Keratinocyte (primary cell): ENCODE results near the gene HOXC5. TPM values are rescaled to one million over a fixed set of nuclear protein-coding genes. Genes with fewer than 3 reads are reported as not detected.
"Not testable (repeated sequence)": the region's sequence is repeated elsewhere in the genome, so short reads cannot be mapped to it uniquely, and the experiment has no call there.

Source experiments
- DNase-seq: peaks from one replicate; pipeline ENCODE4 v3.0.0-alpha.2; 2011; ENCODE audit warnings: low read depth, missing footprints, low spot score
- FAIRE-seq: peaks from 2 replicates; lab custom pipeline; 2011; peaks lifted over from hg19 to GRCh38; lab: Jason Lieb, UNC
- H2AFZ ChIP-seq: 2 replicates; pipeline ENCODE4 v1.6.0; 2012; ENCODE audit warnings: low read length, control low read depth, inconsistent platforms; ENCODE audit not compliant: control insufficient read depth
- H3K27ac ChIP-seq: 2 replicates; pipeline ENCODE4 v1.5.1; 2011; ENCODE audit warnings: low read length; ENCODE audit not compliant: control insufficient read depth, insufficient read depth
- H3K27me3 ChIP-seq: 3 replicates; pipeline ENCODE4 v1.6.0; 2011; ENCODE audit warnings: low read length; ENCODE audit not compliant: control insufficient read depth, insufficient read depth; ENCODE audit errors: extremely low read depth
- H3K36me3 ChIP-seq, 2 experiments: 2 replicates in 1 of 2; 3 replicates in 1 of 2; pipeline ENCODE4 v1.5.1; 2011; ENCODE audit warnings: low read length in 2 of 2, mild to moderate bottlenecking in 1 of 2; ENCODE audit not compliant: control insufficient read depth in 2 of 2, insufficient read depth in 2 of 2; ENCODE audit errors: extremely low read depth in 1 of 2
- H3K4me1 ChIP-seq: 3 replicates; pipeline ENCODE4 v1.5.1; 2011; ENCODE audit warnings: low read length; ENCODE audit not compliant: control insufficient read depth, insufficient read depth; ENCODE audit errors: extremely low read depth
- H3K4me2 ChIP-seq: 3 replicates; pipeline ENCODE4 v1.6.0; 2011; ENCODE audit warnings: low read depth, low read length; ENCODE audit not compliant: control insufficient read depth, insufficient read depth; ENCODE audit errors: extremely low read depth
- H3K4me3 ChIP-seq, 3 experiments: fragments of 200-600 bp in 1 of 3; sonication (generic) in 1 of 3; 2 replicates in 2 of 3; 3 replicates in 1 of 3; pipeline ENCODE4 v1.5.1; 2011 to 2016; ENCODE audit warnings: low read length in 3 of 3, mild to moderate bottlenecking in 3 of 3, control low read depth in 2 of 3, inconsistent platforms in 1 of 3, low read depth in 1 of 3, mixed read lengths in 1 of 3, mixed run types in 1 of 3, moderate library complexity in 1 of 3; ENCODE audit not compliant: control insufficient read depth in 2 of 3, insufficient read depth in 2 of 3; ENCODE audit errors: extremely low read depth in 1 of 3
- H3K79me2 ChIP-seq: 2 replicates; pipeline ENCODE4 v1.6.0; 2012; ENCODE audit warnings: low read length; ENCODE audit not compliant: control insufficient read depth, insufficient read depth
- H3K9ac ChIP-seq: 3 replicates; pipeline ENCODE4 v1.6.0; 2011; ENCODE audit warnings: low read length; ENCODE audit not compliant: control insufficient read depth, insufficient read depth; ENCODE audit errors: extremely low read depth
- H3K9me1 ChIP-seq: 3 replicates; pipeline ENCODE4 v1.6.0; 2011; ENCODE audit warnings: low read length; ENCODE audit not compliant: control insufficient read depth, insufficient read depth; ENCODE audit errors: extremely low read depth
- H3K9me3 ChIP-seq: 2 replicates; pipeline ENCODE4 v1.5.1; 2012; ENCODE audit warnings: low read depth, low read length; ENCODE audit not compliant: control insufficient read depth
- H4K20me1 ChIP-seq: 3 replicates; pipeline ENCODE4 v1.6.0; 2011; ENCODE audit warnings: low read length; ENCODE audit not compliant: control insufficient read depth, insufficient read depth; ENCODE audit errors: extremely low read depth
- CTCF ChIP-seq, 3 experiments: IDR thresholded peaks in 1 of 3; conservative IDR thresholded peaks in 1 of 3; optimal IDR thresholded peaks in 1 of 3; 2 replicates in 2 of 3; 3 replicates in 1 of 3; pipeline versions ENCODE3 to v1.5.1; 2011; ENCODE audit warnings: low read length in 3 of 3, mild to moderate bottlenecking in 3 of 3, moderate library complexity in 2 of 3, control low read depth in 1 of 3, inconsistent platforms in 1 of 3; ENCODE audit not compliant: insufficient read depth in 2 of 3; ENCODE audit errors: extremely low read depth in 1 of 3
- EZH2 ChIP-seq: IDR thresholded peaks from one replicate; pipeline ENCODE4 v1.6.1; 2012; ENCODE audit warnings: inconsistent platforms, mild to moderate bottlenecking, low read length, moderate library complexity
- dilution Hi-C: fragments of 300-500 bp; cut with MboI; formaldehyde crosslinking; loops from one replicate; pipeline ENCODE4 v1.7.0; 2020; ENCODE audit warnings: low sequenced_read_pairs; ENCODE audit not compliant: extremely low pct_ligation_motif_present
- polyA plus RNA-seq, 5 experiments: library from polyadenylated mRNA; depleted of rRNA in 3 of 5; stranded (reverse) in 3 of 5; stranded (forward) in 1 of 5; unstranded in 1 of 5; fragments of >200 nt; gene quantifications; 1 replicate in 1 of 5; 2 replicates in 3 of 5; 3 replicates in 1 of 5; pipeline versions ENCODE4 v1.2.1 to v1.2.3, GENCODE V29; 2011 to 2012; ENCODE audit warnings: missing spikeins in 2 of 5, low read depth in 1 of 5, low replicate concordance in 1 of 5

HOXC5 gene
- polyA plus RNA-seq, 1 donor (not counting 4 experiments of a cell fraction or from before 2014, with no cell fraction given), result 0.18 TPM

GRCh38 chr12:54075974-54076373, 43.1 kb downstream of the HOXC5 start:
- Histone ChIP-seq H3K9me1 (no peaks in the 10 kb centered on the region), H3K4me3 (no peak overlapping the region), H2AFZ (no peak overlapping the region), H3K27me3 (no peaks in the 10 kb centered on the region), H3K36me3 (no peaks in the 10 kb centered on the region), H3K9me3 (no peaks in the 10 kb centered on the region), H4K20me1 (no peaks in the 10 kb centered on the region), H3K27ac (no peak overlapping the region), H3K79me2 (no peaks in the 10 kb centered on the region), H3K9ac (no peak overlapping the region), H3K4me1 (no peaks in the 10 kb centered on the region), H3K4me2 (no peak overlapping the region)
- FAIRE-seq (no peak), DNase-seq (no peak)
- dilution Hi-C loops, result no loop called here
- no peak for TF ChIP-seq EZH2
- no peak for TF ChIP-seq CTCF (optimal IDR thresholded peaks at IDR 0.05 in 1 of 3, IDR thresholded peaks at IDR 0.05 in 1 of 3, conservative IDR thresholded peaks at IDR 0.05 in 1 of 3; ENCODE audit: extremely low read depth in 1 of 3, insufficient read depth in 2 of 3, low read length in 3 of 3)

- H3K27ac ChIP-seq, FAIRE-seq, H2AFZ ChIP-seq, H3K36me3 ChIP-seq, H3K4me2 ChIP-seq, DNase-seq, H3K4me3 ChIP-seq, H4K20me1 ChIP-seq, H3K9me1 ChIP-seq, H3K27me3 ChIP-seq, H3K4me1 ChIP-seq, H3K9me3 ChIP-seq, H3K79me2 ChIP-seq, H3K9ac ChIP-seq, dilution Hi-C loops: not testable (repeated sequence)
Measured at GRCh38 chr12:54077843-54078242, 45.0 kb downstream of the HOXC5 start.

- H3K4me1 ChIP-seq, H3K27ac ChIP-seq, H3K4me2 ChIP-seq, H3K9ac ChIP-seq, H3K79me2 ChIP-seq, FAIRE-seq, H3K9me1 ChIP-seq, H2AFZ ChIP-seq, H3K4me3 ChIP-seq, H4K20me1 ChIP-seq, dilution Hi-C loops, H3K9me3 ChIP-seq, H3K27me3 ChIP-seq, DNase-seq, H3K36me3 ChIP-seq: not testable (repeated sequence)
Measured at GRCh38 chr12:54079115-54079514, 46.3 kb downstream of the HOXC5 start.

GRCh38 chr12:54080008-54080924, 47.4 kb downstream of the HOXC5 start:
- H3K27ac ChIP-seq, H3K36me3 ChIP-seq, H3K9me1 ChIP-seq, H3K4me3 ChIP-seq, dilution Hi-C loops, FAIRE-seq, H3K4me2 ChIP-seq, DNase-seq, H3K79me2 ChIP-seq, H4K20me1 ChIP-seq, H3K27me3 ChIP-seq, H3K9ac ChIP-seq, H3K4me1 ChIP-seq, H3K9me3 ChIP-seq, H2AFZ ChIP-seq: not testable (repeated sequence)
